Testis (tissue), 2 donors: ENCODE data around the gene TRIM15.

Experiments used
- POLR2A ChIP-seq: fragments of 450-650 bp; IDR thresholded peaks from one replicate; pipeline ENCODE4 v1.6.1; 2017; ENCODE audit warnings: antibody characterized with exemption, mild to moderate bottlenecking, moderate library complexity
- TF ChIP-seq, protein P1 (sequence below), 3 experiments: fragments of 450-650 bp in 2 of 3; fragments of 200-600 bp in 1 of 3; sonication (generic) in 1 of 3; IDR thresholded peaks; one replicate each; pipeline ENCODE4 v1.5.1; 2016 to 2019; ENCODE audit warnings: antibody characterized with exemption in 3 of 3, mild to moderate bottlenecking in 2 of 3, moderate library complexity in 1 of 3

DNA sequence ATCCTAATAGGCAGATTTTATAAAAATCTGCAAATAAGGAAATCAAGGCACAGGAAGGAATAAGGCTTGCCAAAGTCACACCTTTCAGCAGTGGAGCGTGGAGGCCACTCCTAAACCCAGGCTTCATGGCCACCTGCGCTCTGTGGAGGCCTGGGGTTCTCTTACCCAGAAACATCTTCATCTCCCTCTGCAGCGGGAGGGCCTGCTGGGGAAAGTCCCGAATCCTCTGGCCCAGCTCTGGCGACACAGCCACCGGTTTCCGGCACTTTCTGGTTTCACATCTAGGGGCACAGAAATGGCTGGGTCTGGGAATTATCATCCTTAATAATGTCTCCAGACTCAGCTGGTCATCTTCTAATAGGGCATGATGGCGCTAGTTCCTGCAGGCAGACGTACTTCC is 6.6 kb upstream of the TRIM15 start:
- TF ChIP-seq POLR2A, result no peak
- TF ChIP-seq, protein P1, sequence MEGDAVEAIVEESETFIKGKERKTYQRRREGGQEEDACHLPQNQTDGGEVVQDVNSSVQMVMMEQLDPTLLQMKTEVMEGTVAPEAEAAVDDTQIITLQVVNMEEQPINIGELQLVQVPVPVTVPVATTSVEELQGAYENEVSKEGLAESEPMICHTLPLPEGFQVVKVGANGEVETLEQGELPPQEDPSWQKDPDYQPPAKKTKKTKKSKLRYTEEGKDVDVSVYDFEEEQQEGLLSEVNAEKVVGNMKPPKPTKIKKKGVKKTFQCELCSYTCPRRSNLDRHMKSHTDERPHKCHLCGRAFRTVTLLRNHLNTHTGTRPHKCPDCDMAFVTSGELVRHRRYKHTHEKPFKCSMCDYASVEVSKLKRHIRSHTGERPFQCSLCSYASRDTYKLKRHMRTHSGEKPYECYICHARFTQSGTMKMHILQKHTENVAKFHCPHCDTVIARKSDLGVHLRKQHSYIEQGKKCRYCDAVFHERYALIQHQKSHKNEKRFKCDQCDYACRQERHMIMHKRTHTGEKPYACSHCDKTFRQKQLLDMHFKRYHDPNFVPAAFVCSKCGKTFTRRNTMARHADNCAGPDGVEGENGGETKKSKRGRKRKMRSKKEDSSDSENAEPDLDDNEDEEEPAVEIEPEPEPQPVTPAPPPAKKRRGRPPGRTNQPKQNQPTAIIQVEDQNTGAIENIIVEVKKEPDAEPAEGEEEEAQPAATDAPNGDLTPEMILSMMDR (IDR thresholded peaks at IDR 0.05), result no peak
